ENCODE data around the gene ATP11A.

Gene ATP11A

DNA sequence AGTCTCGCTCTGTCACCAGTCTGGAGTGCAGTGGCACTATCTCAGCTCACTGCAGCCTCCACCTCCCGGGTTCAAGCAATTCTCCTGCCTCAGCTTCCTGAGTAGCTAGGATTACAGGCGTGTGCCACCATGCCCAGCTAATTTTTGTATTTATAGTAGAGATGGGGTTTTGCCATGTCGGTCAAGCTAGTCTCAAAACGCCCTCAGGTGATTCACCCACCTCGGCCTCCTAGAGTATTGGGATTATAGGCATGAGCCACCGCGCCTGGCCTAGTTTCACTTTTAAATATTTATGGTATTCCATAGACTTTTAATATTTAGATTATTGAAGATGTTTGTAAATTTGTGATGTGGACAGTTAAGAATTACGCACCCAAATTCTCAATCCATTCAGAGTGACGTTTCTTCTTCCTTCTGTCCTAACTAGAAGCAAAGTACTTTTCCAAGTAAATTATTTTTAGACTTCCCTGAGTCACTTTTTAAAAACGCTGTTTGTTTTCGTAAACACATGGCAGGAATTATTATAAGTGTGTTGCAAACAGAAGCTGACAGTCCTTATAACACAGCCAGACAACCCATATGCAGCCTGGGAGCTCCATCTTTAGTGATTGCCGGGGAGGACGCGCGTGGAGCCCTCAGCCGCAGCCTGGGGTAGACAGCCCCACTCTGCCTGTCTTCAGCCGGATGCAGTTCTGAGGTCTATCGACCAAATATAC lies 131.7 kb downstream of the ATP11A start:
- no peak for DNase-seq (ENCODE audit: low read depth)

DNA sequence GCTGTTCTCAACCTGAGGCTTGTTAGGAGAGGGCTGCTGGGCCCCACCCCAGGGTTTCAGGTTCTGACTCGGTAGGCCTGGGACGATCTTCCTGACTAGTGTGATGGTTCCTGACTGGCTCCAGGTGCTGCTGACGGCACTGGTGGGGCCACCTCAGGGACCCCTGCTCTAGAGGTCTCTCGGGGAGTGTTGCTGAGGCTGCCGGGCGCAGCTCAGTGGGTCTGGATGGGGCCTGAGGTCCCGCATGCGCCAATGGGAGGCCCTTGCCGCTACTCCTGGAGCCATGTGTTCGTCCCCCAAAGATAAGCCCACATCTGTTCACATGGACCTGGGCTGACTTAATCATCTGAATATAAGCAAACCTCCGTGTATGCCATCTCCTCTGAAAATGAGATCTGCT lies 133.0 kb downstream of the ATP11A start:
- no peak for DNase-seq (ENCODE audit: low read depth)

DNA sequence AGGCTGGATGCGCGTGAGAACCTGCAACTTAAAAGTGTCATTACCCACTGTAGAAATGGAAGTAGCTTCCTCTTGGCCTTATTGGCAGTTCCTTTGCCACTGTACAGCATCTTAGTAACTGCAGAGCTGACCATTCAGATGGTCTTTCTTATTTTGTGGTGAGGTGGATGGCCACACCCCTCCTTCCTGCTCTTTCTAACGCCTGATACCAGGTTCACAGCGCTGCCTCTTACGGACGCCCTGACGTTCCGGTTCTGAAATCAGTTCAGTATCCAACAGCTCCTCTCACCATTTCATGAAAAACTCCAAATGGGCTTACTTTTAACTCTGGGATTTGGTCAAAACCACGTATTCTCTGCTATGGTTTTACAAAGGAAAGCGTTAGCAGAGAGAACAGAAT lies 134.6 kb downstream of the ATP11A start:
- DNase-seq (ENCODE audit: low read depth): no peak

DNA sequence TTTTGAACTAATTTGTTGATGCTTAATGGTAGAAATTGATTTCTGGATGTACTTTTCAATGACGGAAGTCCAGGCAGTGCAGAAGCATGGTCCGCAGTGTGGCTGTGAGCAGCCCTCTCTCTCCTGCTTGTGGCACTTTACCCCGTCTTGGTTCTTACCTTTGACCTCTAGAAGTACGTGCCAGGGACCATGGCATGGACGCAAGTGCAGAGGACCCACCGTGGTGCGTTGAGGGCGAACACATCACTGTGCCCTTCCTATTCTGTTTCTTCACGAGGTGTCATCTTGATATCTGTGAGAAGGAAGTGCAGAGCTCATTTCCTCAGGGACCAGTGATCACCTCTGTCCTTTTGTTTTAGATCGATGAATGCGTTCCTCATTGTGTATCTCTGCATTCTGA lies 135.2 kb downstream of the ATP11A start:
- no peak for DNase-seq (ENCODE audit: low read depth)

DNA sequence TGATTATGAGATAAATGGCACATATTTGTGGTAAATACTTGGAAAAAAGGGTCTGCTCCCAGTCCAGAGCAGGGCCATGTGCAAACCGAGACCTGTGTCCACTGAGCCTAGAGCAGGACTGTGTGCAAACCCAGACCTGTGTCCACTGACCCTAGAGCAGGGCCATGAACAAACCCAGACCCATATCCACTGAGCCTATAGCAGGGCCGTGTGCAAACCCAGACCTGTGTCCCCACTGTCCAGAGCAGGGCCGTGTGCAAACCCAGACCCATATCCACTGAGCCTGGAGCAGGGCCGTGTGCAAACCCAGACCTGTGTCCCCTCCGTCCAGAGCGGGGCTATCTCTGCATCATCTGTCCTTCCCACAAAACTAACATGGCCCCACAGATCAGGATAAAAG lies 136.0 kb downstream of the ATP11A start:
- no peak for DNase-seq (ENCODE audit: low read depth)

DNA sequence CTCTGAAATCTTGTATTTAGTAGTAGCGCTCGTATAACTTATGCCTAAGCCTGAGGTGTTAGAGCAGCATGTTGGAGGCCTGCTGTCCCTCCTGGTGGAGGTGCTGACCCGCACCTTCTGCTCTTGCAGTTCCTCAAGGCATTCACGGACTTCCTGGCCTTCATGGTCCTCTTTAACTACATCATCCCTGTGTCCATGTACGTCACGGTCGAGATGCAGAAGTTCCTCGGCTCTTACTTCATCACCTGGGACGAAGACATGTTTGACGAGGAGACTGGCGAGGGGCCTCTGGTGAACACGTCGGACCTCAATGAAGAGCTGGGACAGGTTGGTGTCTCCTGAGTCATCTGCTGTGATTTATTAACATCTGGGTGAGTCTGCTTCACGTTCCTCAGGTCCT lies 136.7 kb downstream of the ATP11A start:
- DNase-seq (ENCODE audit: low read depth): no peak

DNA sequence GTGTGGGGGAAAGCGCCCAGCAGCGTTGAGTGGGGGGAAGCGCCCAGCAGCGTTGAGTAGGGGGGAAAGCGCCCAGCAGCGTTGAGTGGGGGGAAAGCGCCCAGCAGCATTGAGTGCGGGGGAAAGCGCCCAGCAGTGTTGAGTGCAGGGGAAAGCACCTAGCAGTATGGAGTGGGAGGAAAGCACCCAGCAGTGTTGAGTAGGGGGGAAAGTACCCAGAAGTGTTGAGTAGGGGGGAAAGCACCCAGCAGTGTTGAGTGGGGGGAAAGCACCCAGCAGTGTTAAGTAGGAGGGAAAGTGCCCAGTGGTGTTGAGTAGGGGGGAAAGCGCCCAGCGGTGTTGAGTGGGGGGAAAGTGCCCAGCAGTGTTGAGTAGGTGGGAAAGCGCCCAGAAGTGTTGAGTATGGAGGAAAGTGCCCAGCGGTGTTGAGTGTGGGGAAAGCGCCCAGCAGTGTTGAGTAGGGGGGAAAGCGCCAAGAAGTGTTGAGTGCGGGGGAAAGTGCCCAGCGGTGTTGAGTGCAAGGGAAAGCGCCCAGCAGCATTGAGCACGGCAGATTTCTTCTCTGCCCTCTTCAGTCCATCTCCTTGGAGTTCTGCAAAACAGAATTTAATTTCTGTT lies 138.4 kb downstream of the ATP11A start:
- DNase-seq (ENCODE audit: low read depth): no peak

DNA sequence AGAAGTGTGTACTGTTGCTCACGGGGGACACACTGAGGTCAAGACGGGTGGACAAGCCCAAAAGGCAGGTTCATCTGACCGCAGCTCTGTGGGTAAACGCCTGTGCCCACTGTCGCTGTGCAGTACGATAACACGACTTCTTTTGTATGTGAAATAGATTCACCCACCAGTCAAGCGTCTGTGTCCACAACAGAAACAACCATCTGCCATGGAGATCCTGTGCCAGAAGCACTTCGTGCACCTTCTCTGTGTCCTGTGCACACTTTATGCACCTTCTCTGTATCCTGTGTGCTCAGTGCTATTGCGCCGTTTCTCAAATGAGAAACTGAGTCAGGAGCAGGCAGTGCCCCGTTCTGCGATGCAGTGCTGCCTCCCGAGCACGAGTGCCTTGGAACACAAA lies 138.9 kb downstream of the ATP11A start:
- no peak for DNase-seq (ENCODE audit: low read depth)

DNA sequence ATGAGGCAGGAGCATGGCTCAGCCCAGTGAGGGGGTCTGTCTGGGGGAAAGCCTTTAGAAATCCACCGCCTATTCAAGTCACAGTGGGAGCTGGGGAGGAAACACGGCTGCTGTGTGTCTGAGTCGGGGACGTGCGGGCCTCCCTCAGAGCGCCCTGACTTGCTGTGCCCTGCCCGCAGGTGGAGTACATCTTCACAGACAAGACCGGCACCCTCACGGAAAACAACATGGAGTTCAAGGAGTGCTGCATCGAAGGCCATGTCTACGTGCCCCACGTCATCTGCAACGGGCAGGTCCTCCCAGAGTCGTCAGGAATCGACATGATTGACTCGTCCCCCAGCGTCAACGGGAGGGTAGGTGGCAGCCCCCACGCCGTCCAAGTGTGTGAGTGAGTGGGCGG lies 141.4 kb downstream of the ATP11A start:
- no peak for DNase-seq (ENCODE audit: low read depth)

DNA sequence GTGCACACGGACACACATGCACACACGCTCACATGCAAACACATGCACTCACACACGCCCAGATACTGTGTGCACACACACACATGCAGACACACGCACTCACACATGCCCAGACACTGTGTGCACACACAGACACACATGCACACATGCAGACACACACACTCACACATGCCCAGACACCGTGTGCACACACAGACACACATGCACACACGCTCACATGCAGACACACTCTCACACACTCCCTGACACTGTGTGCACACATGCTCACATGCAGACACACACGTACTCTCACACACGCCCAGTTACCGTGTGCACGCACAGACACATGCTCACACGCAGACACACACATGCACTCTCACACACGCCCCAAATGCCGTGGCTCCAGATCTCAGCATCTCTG lies 142.0 kb downstream of the ATP11A start:
- DNase-seq (ENCODE audit: low read depth): no peak

DNA sequence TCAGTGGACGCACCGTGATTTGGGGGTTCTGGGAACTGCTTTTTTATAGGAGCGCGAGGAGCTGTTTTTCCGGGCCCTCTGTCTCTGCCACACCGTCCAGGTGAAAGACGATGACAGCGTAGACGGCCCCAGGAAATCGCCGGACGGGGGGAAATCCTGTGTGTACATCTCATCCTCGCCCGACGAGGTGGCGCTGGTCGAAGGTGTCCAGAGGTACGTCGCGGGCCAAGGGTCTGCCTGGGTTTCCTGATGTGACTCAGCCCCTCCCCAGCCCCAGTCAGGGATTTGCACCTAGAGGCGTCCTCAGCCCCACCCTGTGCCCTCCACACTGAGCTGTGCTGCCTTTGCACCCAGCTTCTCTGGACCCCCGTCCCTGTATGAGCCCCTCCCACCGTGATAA lies 143.0 kb downstream of the ATP11A start:
- DNase-seq (ENCODE audit: low read depth): no peak

DNA sequence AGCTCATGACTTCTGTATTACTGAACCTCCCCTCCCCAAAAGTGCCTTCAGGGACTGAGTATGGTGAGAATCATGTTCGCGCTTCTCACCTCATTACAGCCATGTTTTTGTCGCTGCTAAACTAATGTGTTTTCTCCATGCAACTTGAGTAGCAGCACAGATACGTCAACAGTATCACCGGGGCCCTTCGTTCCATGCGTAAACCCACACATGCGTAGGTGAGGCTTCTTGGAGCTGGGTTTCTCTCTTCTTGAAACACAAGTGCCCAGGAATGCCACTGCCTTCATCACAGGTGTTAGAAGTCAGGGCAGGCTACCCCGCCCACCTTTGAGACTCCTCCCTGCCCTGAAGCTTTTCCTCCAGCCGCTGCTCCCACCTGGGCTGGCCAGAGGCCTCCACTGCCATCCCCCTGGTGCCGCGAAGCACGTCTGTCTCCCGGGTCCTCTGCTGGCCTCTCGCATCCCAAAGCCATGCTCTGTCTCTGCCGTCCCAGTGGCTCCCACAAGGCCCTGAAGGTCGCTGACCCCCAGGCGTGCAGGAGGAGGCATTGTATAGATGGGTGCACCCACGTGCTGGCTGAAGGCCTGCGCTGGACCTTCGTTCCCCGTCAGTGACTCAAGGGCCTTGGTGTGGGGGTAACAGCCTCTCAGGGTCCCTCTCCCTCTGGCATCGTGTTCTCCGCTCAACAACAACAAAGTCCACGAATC lies 143.9 kb downstream of the ATP11A start:
- DNase-seq (ENCODE audit: low read depth): no peak

DNA sequence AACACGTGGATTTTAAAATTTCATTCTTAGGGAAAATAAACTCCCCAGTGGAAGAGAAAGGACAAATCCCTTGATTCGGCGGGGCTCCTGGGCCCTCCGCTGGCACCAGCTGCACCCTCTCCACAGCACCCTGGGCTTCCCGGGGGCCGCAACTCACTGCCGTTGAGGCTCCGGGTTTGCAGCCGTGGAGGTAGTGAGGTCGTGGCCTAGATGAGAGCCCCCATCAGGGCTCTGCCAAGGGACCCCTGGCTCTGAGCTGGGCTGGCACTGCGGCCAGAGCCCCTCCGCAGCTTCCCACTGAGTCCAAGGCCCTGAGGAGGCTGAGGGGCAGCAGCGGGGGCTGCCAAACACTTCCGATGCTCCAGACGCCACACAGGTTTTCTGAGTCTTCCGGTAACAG lies 145.5 kb downstream of the ATP11A start:
- DNase-seq (ENCODE audit: low read depth): no peak

DNA sequence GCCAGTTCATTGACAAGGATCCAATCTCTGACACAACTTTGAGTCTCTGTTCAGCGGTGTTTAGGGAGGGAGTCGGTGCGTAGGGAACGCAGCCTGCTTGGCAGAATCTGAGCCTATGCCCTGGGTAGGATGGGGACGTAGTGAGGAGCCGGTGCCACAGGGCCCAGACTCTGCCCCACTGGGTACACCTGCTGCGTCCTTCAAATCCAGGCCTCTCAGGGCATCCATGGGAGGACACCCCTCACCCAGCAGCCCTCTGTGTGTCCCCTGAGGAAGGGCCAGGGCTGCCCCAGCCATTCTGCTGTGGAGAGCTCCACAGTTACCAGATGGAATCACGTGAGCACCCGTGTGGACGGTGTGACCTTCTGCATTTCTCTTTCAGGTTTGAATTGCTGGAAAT lies 146.0 kb downstream of the ATP11A start:
- no peak for DNase-seq (ENCODE audit: low read depth)

DNA sequence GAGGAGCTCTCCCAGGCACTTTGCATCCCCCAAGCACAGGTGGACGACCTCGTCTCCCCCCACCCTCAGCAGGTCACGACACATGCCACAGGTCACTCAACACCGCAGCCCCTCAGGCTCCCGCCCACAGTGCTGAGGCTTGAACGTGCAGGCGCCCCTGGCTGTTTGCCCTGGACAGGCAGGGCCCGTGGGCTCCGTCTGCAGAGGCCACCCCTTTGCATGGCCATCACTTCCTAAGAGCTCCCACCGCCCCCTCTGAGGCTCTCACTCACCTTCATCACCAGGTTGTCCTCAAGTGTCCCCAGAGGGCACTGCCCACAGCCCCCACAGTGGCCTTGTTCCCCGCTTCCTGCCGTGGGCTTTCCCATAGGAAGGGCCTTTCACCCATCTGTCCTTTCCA lies 147.1 kb downstream of the ATP11A start:
- no peak for DNase-seq (ENCODE audit: low read depth)

DNA sequence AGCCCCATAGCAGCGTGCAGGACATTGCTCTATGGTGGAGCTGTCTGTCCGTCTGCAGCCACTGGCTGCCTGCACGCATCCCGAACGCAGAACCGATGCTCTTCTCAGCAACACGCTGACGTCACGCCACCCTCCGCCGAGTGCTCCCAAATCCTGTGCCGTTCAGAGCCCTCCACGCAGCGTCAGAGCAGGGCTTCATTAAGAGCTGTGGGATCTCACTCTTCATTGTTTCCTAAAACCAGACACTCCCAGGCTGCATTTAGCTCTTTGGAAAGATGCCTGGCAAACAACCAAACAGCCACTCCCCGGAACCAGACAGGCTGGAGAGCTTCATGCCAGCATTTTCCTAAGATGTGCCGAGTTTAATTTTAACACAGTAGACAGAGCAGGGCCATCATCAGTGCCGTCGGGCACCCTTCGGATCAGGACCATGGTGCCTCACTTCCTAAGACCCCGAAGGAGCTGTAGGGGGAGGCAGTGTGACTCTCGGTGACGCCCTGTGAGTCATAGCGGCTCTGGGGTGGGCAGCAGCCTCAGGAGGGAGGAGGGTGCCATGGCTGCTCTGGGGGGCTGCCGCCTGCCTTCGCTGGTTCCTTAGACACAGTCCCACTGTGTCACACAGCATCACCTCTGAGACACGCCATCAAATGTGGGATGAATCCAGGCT lies 147.7 kb downstream of the ATP11A start:
- DNase-seq (ENCODE audit: low read depth): no peak

DNA sequence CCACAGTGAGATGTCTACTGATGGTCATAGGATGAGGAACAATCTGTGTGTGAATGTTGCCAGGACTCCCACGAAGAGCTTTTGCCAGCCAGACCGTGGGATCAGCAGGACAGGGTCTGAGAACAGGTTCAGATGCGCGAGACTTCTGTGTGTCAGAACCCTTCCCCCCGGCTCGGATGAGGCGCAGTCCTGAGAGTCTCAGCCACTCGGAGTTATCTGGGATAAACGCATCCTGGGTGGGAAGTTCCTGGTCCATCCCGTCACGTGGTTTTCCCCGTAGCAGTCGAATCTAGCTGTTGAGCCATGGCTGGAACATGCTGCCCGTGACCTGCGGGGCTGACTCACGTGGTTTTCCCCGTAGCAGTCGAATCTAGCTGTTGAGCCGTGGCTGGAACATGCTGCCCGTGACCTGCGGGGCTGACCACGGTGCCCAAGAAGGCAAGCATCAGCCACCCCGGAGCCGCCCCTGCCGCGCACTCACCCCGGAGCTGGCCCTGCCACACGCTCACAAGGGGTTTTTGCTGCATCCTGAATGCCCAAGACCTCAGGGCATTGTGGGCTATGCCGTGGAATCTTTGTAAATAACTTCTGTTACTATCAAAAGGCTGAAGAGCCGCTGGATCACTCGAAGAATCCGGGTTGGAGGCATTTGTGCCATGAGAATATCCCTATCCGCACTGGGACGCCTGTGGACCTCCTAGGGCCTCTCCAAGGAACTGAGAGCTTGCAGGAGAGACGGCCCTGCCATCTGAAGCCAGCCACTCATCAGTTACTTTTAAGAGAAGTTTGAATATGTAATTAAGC lies 148.4 kb downstream of the ATP11A start:
- no peak for DNase-seq (ENCODE audit: low read depth)

DNA sequence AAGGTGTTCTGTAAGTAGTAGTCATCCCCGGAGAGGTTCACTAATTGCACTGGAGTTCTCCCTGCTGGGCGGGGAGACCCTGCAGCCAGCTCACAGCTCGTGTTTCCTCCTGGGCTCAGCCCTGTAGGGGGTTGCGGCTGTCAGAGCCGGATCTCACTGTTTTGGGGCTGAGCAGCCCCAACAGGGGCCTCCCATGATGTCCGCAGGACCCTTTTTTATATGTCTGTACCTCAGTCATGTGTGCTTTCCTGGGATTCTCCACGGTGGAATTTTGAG lies 148.9 kb downstream of the ATP11A start:
- DNase-seq (ENCODE audit: low read depth): no peak

DNA sequence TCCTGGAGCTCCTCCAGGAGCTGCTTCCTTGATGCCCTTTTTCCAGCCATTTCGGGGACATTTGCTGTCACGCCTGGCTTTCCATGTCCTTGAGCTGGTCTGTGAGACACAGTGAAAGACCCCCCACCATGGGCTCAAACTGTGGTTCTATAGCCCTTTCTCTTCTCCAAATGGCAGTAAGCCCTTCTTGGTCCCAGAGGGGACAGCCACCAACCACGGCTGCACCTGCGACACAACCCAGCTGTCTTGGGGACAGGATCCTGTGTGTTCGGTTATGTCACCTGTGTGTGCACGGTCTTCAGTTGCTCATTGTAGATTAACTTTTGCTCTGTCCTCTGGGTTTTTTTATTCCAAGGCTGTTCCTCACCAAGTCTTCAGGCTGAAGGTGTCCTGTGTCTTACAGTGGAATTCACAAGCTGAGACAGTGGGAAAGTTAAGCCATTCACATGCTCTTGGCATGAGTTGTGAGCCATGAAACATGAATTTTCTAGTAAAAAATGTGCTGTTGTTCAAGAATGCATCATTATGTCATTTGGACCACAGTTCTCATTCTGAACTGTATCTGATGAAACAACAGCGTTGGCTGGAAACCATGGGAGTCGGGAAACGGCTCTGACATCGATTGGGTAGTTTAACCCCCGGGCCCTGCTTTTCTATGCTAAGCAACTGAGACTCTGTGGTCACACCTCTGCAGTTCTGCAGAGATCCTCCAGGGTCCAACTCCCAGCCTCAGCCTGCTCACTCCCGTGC lies 149.7 kb downstream of the ATP11A start:
- no peak for DNase-seq (ENCODE audit: low read depth)

DNA sequence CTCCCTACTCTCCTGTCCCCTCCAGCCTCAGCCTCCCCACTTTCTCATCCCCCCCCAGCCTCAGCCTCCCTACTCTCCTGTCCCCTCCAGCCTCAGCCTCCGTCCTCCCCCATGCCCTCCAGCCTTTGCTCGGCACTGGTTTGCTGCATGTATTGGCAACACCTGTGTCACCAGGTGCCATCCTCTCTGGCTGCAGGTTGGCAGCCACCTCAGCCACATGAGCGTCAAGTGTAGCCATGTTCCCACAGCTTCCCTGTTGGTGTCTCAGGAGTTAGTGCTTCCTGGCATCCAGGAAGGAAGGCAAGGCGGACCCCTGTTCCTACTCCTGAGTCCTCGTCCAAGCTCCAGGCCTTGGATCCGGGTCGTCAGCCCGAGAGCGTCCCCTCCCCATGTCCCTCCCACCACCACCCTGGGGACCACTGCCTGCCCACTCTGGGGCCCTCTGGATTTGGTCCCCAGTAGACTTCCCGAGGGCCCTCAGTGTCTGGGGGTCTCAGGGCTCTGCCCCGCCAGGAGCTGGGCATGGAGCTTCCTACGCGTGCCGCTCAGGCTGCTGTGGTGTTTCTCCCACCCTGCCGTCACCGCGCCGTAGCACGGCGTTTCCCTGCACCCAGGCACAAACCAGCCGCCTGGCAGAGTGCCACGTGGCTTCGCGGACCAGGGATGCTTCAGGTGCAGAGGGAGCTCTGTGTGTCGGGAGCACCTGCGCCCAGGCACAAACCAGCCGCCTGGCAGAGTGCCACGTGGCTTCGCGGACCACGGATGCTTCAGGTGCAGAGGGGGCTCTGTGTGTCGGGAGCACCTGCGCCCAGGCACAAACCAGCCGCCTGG lies 150.8 kb downstream of the ATP11A start:
- no peak for DNase-seq (ENCODE audit: low read depth)
